ENCODE measurements around the gene DLG1.

The DLG1 gene

GRCh38 chr3:197136744-197137143 lies 161.7 kb downstream of the DLG1 start:
- H3K36me3 ChIP-seq (ENCODE audit: control insufficient read depth, insufficient read depth, low read length) = peaks cover 21% of the 10 kb centered on the region
- no peak overlapping the region for H3K4me3 ChIP-seq (replicated peaks; ENCODE audit: low read depth, low read length)
- no peak for TF ChIP-seq CTCF (IDR thresholded peaks at IDR 0.05; ENCODE audit: insufficient read depth, low read length, poor library complexity, severe bottlenecking)
- no peaks in the 10 kb centered on the region for H3K27me3 ChIP-seq (replicated peaks; ENCODE audit: control insufficient read depth, insufficient read depth, low read length)
- DNase-seq (ENCODE audit: extremely low read depth, insufficient read length) = no peak

- DNase-seq (ENCODE audit: extremely low read depth, insufficient read length) = no peak
- TF ChIP-seq CTCF (IDR thresholded peaks at IDR 0.05; ENCODE audit: insufficient read depth, low read length, poor library complexity, severe bottlenecking) = no peak
- Histone ChIP-seq H3K36me3 (ENCODE audit: control insufficient read depth, insufficient read depth, low read length) (peaks cover 17% of the 10 kb centered on the region), H3K4me3 (replicated peaks; ENCODE audit: low read depth, low read length) (no peak overlapping the region), H3K27me3 (replicated peaks; ENCODE audit: control insufficient read depth, insufficient read depth, low read length) (no peaks in the 10 kb centered on the region)
Observed at GRCh38 chr3:197135212-197135611, 163.2 kb downstream of the DLG1 start.

GRCh38 chr3:197132916-197133530 lies 165.4 kb downstream of the DLG1 start:
- Histone ChIP-seq H3K36me3 (ENCODE audit: control insufficient read depth, insufficient read depth, low read length) (peaks cover 17% of the 10 kb centered on the region), H3K4me3 (replicated peaks; ENCODE audit: low read depth, low read length) (no peak overlapping the region), H3K27me3 (replicated peaks; ENCODE audit: control insufficient read depth, insufficient read depth, low read length) (no peaks in the 10 kb centered on the region)
- DNase-seq (ENCODE audit: extremely low read depth, insufficient read length) = no peak
- TF ChIP-seq CTCF (IDR thresholded peaks at IDR 0.05; ENCODE audit: insufficient read depth, low read length, poor library complexity, severe bottlenecking) = no peak

- no peaks in the 10 kb centered on the region; the same call in 1 of the 2 replicates for H3K36me3 ChIP-seq (ENCODE audit: control insufficient read depth, insufficient read depth, low read length)
- TF ChIP-seq CTCF (IDR thresholded peaks at IDR 0.05; ENCODE audit: insufficient read depth, low read length, poor library complexity, severe bottlenecking) = no peak
- H3K27me3 ChIP-seq (replicated peaks; ENCODE audit: control insufficient read depth, insufficient read depth, low read length) = no peaks in the 10 kb centered on the region
- DNase-seq (ENCODE audit: extremely low read depth, insufficient read length) = no peak
- H3K4me3 ChIP-seq (replicated peaks; ENCODE audit: low read depth, low read length) = no peak overlapping the region
Observed at GRCh38 chr3:197125636-197126035, 172.8 kb downstream of the DLG1 start.

DNA sequence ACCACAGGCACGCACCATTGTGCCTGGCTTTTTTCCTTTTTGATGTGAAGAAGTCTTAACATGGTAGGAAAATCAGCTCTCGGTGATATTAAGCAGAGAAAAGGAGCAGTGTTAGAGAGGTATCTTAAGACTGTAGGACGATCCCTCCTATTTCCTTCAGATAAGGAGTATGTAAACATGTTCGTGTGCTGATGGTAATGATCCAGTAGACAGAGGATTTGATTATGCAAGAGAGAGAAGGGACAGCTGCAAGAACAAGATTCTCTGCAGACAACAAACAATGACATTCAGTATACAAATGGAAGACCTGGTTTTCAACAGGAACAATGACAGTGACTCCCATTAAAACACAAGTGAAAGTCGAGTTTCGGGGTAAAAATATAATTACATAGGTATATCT lies 173.7 kb downstream of the DLG1 start:
- Histone ChIP-seq H3K27me3 (replicated peaks; ENCODE audit: control insufficient read depth, insufficient read depth, low read length) (no peaks in the 10 kb centered on the region), H3K36me3 (ENCODE audit: control insufficient read depth, insufficient read depth, low read length) (no peaks in the 10 kb centered on the region; the same call in 1 of the 2 replicates), H3K4me3 (replicated peaks; ENCODE audit: low read depth, low read length) (no peak overlapping the region)
- no peak for DNase-seq (ENCODE audit: extremely low read depth, insufficient read length)
- no peak for TF ChIP-seq CTCF (IDR thresholded peaks at IDR 0.05; ENCODE audit: insufficient read depth, low read length, poor library complexity, severe bottlenecking)

- Histone ChIP-seq H3K36me3 (ENCODE audit: control insufficient read depth, insufficient read depth, low read length) (no peaks in the 10 kb centered on the region; the same call in 1 of the 2 replicates), H3K27me3 (replicated peaks; ENCODE audit: control insufficient read depth, insufficient read depth, low read length) (no peaks in the 10 kb centered on the region), H3K4me3 (replicated peaks; ENCODE audit: low read depth, low read length) (no peak overlapping the region)
- DNase-seq (ENCODE audit: extremely low read depth, insufficient read length) = no peak
- TF ChIP-seq CTCF (IDR thresholded peaks at IDR 0.05; ENCODE audit: insufficient read depth, low read length, poor library complexity, severe bottlenecking) = no peak
Observed at GRCh38 chr3:197122394-197122793, 176.0 kb downstream of the DLG1 start.

Measured in GM06990 (cell line).